Measurements from ENCODE around the gene VILL.

DNA sequence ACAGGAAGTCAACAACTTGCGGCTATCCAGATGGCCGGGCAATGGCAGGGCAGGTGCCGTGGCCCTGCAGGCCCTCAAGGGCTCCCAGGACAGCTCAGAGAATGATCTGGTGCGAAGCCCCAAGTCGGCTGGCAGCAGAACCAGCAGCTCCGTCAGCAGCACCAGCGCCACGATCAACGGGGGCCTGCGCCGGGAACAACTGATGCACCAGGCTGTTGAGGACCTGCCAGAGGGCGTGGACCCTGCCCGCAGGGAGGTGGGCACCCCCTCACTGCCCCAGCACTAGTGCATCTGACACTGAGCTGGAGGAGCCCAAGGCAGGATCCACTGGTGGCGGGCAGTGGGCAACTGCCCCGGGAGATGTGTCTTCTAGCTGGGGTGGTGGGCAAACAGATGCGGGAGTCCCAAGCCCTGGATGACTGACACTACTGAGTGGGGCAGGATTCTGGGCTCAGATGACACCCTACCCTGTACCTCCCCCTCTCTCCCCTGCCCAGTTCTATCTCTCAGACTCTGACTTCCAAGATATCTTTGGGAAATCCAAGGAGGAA, 15.9 kb downstream of the VILL start:
- TF ChIP-seq POLR2AphosphoS5 (IDR thresholded peaks at IDR 0.05; ENCODE audit: low read depth, low read length) (no peak), EGR1 (IDR thresholded peaks at IDR 0.05; ENCODE audit: low read depth) (no peak), SIN3A (IDR thresholded peaks at IDR 0.05; ENCODE audit: low read depth) (no peak), EZH2phosphoT487 (IDR thresholded peaks at IDR 0.05; ENCODE audit: borderline replicate concordance) (no peak)
- TF ChIP-seq, protein P1, sequence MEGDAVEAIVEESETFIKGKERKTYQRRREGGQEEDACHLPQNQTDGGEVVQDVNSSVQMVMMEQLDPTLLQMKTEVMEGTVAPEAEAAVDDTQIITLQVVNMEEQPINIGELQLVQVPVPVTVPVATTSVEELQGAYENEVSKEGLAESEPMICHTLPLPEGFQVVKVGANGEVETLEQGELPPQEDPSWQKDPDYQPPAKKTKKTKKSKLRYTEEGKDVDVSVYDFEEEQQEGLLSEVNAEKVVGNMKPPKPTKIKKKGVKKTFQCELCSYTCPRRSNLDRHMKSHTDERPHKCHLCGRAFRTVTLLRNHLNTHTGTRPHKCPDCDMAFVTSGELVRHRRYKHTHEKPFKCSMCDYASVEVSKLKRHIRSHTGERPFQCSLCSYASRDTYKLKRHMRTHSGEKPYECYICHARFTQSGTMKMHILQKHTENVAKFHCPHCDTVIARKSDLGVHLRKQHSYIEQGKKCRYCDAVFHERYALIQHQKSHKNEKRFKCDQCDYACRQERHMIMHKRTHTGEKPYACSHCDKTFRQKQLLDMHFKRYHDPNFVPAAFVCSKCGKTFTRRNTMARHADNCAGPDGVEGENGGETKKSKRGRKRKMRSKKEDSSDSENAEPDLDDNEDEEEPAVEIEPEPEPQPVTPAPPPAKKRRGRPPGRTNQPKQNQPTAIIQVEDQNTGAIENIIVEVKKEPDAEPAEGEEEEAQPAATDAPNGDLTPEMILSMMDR (IDR thresholded peaks at IDR 0.05 in 2 of 3, conservative IDR thresholded peaks at IDR 0.05 in 1 of 3; ENCODE audit: borderline replicate concordance in 1 of 3, insufficient read depth in 1 of 3, low read depth in 2 of 3, low read length in 2 of 3), result no peak
